Right ventricle myocardium superior (tissue), 1 donor: ENCODE measurements around the gene HDAC4. TPM values are rescaled to one million over a fixed set of nuclear protein-coding genes. Genes with fewer than 3 reads are reported as not detected.
A peak's percentile ranks its signal among the peaks of the same experiment; 100 is the strongest.

Source experiments
- ATAC-seq: fragments of 200-7000 bp; cut with Tn5 transposase; one replicate; pipeline ENCODE4 v1.9.1; 2020; ENCODE audit warnings: mild to moderate bottlenecking; ENCODE audit not compliant: poor library complexity
- DNase-seq: peaks from one replicate; pipeline ENCODE4 v3.0.0-alpha.2; 2020
- intact Hi-C: fragments of 100-400 bp; cut with DNase I; formaldehyde crosslinking; loops from one replicate; pipeline ENCODE4 v1.11.2; 2022
- total RNA-seq: library from RNA; stranded (reverse); fragmentation: NEBNext Ultra II Directional; extraction: Animal tissue kit (Norgen Biotek cat#: 25700); gene quantifications from one replicate; pipeline ENCODE4 v1.2.1, GENCODE V29; 2021
- donor health status: DM: no; HTN: yes; CAD: no; lungs with severe emphysema.

Gene HDAC4
- total RNA-seq, 1 donor from 2014 or later: 24.9 TPM

DNA sequence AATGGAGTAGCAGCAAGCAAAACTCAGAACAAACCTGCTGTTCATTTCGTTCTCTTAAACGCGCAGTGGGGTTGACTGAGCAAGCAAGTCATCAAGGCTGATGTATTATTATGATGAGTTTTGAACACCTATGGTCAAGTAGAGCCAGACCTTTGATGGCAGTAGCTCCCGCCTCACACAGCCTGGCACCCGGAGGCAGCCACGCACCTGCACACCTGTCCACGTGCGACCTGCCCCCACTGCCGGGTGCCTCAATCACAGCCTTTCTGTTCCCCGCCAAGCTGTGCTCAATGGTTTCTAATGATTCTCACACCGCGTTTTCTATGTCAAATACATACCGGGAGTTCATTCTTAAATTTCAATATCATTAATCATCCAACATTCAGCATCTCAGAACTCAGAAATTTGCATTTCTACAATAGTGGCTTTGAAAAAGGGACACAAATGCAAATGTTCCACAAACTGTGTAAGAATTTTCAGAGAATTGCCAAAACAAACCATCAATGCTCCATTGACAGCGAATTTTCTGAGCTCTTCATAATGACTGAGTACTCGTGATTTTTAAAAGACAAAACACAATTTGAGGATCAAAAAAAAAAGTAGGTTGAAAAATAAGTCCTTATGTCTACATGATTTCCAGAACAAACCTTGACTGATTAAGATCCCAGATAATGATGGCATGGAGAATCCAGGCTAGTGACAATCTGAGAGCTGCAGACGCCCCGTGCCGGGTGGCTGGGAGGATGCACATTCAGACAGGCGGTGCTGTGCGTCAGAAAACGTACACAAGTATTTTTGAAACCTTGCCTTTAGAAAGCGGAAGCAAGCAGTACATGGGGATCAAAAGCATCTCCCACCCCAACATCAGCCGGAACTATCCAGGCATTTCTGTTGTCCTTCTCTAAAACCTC lies 56.6 kb downstream of the HDAC4 start:
- no peak for ATAC-seq
- no peak for DNase-seq
- intact Hi-C loops: no loop called here

DNA sequence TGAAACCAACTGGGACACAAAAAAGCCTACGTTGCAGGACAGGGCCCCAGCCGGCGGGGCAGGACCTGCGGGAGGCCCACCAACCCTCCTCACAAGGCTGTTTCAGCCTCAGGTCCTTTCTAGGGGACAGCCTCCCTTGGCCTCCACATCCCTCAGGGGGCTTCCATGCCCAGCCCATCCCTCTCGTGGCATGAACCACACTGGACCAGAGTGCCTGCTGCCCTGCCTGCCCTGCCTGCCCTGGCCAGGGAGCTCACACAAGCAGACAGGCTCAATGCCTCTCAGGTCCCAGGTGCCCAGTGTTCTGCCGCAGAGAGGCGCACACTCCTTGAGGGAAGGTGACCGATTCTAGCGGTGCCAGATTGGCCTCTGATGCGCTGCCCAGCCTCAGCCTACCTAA lies 57.4 kb downstream of the HDAC4 start:
- ATAC-seq (no peak), DNase-seq (no peak)
- intact Hi-C loops: no loop called here

DNA sequence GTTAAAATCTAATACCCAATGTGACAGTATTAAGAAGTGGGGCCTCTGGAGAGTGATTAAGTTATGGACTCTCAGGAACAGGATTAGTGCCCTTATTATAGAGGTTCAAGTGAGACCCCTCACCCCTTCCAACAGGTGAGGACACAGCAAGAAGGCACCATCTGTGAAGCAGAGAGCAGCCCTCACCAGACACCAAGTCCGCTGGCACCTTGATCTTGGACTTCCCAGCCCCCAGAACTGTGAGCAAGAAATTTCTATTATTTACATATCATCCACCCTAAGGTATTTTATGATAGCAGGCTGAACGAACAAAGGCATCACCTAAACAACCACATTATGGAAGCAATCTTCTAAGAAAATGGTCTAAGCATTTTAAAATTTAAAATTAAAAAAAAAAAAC lies 59.0 kb downstream of the HDAC4 start:
- ATAC-seq: no peak
- DNase-seq: no peak
- intact Hi-C loops: no loop called here

- ATAC-seq: no peak
- DNase-seq: no peak
- intact Hi-C loops: no loop called here
Measured at GRCh38 chr2:239341146-239341732, 59.6 kb downstream of the HDAC4 start.

GRCh38 chr2:239339726-239340601 lies 60.9 kb downstream of the HDAC4 start:
- DNase-seq: no peak
- intact Hi-C loops: no loop called here
- ATAC-seq: no peak

DNA sequence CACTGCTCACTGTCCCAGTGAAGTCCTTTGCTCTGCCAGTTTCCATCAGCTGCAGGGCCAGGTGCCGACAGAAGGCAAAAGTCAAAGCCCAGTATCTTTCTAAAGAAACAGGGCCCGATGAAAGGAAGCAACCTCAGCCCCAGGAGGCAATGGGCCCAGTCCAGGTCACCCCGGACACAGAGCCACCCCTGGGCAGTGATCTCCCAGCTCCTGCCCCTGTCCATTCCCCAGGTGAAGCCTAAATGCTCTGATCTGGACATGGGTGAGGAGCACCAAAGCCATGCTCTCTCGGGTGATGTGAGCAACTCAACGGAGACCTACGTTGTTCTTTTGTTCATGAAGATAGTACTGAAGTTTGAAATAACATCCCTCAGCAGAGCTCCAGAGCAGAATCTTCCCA lies 61.6 kb downstream of the HDAC4 start:
- DNase-seq (no peak), ATAC-seq (no peak)
- intact Hi-C loops: no loop called here

DNA sequence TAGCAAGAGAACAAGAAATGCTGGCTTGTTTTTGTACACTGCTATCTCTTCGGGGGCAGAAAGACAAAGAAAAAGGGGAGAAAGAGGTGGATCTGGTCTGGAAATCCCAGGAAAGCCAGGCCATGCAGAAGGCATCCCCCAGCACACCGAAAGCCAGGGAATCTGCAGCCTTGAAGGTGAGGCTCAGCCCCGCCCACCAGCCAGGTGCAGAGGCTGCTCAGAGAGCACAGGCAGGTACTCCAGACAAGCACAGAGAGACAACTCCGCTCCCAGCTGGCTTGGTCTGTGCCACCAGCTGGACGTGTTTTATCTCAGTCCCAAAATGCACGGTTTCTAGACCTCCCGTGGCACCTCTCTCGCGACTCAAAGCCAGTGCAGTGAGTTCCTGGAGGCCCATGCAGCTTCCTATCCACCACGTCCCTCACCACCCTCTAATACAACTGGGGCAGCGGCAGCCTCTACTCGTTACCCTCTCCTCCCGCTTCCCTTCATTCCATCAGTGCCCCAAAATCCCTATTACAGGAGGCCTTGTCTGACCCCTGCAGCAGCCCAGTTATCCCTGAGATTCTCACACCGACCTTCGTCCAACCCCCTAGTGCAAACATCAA lies 62.8 kb downstream of the HDAC4 start:
- intact Hi-C loops: no loop called here
- no peak for DNase-seq
- peak; percentile 6 for ATAC-seq

DNA sequence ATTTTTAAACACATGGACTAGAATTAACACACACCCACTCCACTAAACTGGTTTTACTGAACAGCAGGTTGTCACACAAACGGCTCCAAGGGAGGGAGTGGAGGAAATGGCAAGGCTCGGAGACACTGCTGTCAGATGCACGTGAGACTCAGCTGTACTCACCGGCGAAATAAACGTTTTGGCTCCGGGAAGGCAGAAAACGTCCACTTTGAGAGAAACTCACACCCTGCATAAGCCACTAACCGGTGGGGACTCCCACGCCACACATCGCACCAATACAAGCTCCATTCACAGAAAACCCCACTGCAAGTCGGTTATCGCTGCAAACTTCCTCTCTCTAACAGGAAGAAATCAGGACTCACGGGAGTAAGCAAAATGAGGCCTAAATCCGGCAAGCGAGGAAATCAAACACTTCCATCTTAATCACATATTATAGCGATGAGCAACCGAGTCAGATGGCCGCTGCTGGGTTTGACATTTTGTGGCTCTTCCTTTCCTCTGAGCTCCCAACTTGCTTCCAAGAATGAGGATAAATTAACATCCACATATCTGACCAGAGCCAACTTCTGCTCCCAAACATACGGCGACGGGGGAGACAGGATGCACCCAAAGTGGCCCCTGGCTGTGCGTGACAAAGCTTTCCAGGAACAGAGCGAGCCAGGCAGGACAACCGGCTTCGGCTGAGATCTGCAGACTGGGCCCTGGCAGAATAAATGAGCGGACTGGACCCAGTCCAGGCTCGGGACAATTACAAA lies 63.5 kb downstream of the HDAC4 start:
- ATAC-seq: peak; percentile 45
- DNase-seq: no peak
- intact Hi-C loops: no loop called here

- ATAC-seq (no peak), DNase-seq (no peak)
- intact Hi-C loops: no loop called here
Measured at GRCh38 chr2:239331560-239331959, 69.3 kb downstream of the HDAC4 start.

- no peak for ATAC-seq
- intact Hi-C loops: no loop called here
- DNase-seq: no peak
Measured at GRCh38 chr2:239330836-239331235, 70.0 kb downstream of the HDAC4 start.

GRCh38 chr2:239329972-239330572 lies 70.7 kb downstream of the HDAC4 start:
- intact Hi-C loops: loop anchor here (2.0 kb wide), 1 partner anchor 69 kb away; no protein-coding TSS in a partner anchor
- DNase-seq (no peak), ATAC-seq (peak; percentile 33)

DNA sequence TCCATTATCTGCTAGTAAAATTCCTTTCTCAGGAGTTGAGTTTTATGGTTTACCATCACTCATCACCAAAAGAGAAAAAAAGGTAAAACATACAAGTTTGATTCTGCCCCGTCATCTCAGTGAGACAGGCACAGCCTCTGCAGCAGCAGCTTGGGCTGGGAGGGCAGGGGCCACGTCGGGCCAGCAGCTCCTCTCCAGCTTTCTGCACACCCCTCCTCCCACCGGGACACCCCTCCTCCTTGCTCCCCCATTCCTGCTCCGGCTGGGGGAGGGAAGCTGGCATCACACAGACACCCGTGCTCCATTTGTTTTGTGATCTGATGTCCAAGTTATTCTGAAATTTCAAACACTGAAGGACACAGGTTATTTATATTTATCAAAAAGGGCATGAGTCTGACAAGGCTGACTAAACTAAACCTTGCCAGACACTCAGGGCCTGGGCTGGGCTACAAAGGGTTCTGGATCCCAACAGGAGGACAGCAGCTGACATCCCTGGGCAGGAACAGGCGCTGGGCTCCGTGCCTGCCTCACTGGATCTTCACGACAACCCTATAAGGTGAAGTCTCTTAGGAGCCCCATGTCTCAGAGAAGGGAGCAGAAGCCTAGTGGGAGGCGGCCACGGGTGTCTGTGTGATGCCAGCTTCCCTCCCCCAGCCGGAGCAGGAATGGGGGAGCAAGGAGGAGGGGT lies 71.4 kb downstream of the HDAC4 start:
- DNase-seq (peak; percentile 88), ATAC-seq (peak; percentile 80)
- intact Hi-C loops: loop anchor here (2.0 kb wide), 1 partner anchor 69 kb away; no protein-coding TSS in a partner anchor

DNA sequence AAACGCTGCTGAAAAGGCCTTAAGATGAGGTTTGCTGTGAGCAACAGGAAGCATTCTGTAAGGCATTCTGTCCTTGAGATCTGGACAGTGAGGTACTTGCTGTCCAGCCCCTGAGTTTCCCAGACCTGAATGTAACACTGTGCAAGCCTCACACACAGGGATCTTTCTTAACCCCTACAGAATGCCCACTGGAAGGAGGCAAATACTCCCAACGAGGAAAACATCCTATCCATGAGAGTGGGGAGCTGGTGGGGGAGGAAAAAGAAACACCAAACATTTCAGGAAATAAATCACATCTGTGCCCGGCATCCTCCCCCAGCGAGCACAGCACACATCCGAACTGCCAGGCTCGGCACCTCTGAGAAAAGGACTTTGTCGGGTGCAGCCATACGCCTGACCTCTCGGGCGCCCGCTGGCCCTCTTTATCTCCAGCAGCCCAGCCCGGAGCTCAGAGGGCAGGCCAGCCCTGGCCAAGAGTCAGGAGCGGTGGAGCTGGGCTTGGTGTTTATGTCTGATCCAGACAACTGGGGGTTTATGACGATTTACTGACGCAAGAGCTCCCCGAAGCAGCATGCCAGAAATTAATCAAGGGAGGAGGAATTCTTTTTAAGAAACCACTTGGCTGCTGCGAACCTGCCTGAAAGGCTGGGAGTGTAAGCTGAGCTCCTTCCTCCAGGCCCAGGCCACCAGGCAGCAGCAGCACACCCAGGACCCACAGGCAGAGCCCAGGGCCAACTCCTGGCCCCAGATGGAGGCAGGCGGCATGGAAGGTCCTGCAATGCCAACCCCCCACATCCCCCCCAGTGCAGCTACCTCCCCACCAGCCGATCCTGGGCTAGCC lies 72.2 kb downstream of the HDAC4 start:
- intact Hi-C loops: loop anchor here (2.0 kb wide), 1 partner anchor 70 kb away; no protein-coding TSS in a partner anchor
- ATAC-seq (peak; percentile 85), DNase-seq (peak; percentile 92)

- ATAC-seq (no peak), DNase-seq (no peak)
- intact Hi-C loops: loop anchor here (2.0 kb wide), 1 partner anchor 71 kb away; no protein-coding TSS in a partner anchor
Measured at GRCh38 chr2:239327536-239328350, 73.1 kb downstream of the HDAC4 start.

- DNase-seq (no peak), ATAC-seq (no peak)
- intact Hi-C loops: no loop called here
Measured at GRCh38 chr2:239326831-239327535, 73.8 kb downstream of the HDAC4 start.
